ENCODE data around the gene LYPD6.

GRCh38 chr2:149468636-149469035 is 138.2 kb downstream of the LYPD6 start:
- TF ChIP-seq, protein P1, sequence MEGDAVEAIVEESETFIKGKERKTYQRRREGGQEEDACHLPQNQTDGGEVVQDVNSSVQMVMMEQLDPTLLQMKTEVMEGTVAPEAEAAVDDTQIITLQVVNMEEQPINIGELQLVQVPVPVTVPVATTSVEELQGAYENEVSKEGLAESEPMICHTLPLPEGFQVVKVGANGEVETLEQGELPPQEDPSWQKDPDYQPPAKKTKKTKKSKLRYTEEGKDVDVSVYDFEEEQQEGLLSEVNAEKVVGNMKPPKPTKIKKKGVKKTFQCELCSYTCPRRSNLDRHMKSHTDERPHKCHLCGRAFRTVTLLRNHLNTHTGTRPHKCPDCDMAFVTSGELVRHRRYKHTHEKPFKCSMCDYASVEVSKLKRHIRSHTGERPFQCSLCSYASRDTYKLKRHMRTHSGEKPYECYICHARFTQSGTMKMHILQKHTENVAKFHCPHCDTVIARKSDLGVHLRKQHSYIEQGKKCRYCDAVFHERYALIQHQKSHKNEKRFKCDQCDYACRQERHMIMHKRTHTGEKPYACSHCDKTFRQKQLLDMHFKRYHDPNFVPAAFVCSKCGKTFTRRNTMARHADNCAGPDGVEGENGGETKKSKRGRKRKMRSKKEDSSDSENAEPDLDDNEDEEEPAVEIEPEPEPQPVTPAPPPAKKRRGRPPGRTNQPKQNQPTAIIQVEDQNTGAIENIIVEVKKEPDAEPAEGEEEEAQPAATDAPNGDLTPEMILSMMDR (IDR thresholded peaks at IDR 0.05 in 8 of 11, conservative IDR thresholded peaks at IDR 0.05 in 3 of 11): no peak
- TF ChIP-seq POLR2A (IDR thresholded peaks at IDR 0.05) (no peak), POLR2AphosphoS5 (IDR thresholded peaks at IDR 0.05) (no peak)

All from spleen (tissue), 7 donors.